ENCODE measurements around the gene RBBP8NL. TPM values are rescaled to one million over a fixed set of nuclear protein-coding genes. Genes with fewer than 3 reads are reported as not detected.
A peak's percentile ranks its signal among the peaks of the same experiment; 100 is the strongest.

RBBP8NL gene
- total RNA-seq, 1 experiment from 2014 or later = 0.28 TPM

DNA sequence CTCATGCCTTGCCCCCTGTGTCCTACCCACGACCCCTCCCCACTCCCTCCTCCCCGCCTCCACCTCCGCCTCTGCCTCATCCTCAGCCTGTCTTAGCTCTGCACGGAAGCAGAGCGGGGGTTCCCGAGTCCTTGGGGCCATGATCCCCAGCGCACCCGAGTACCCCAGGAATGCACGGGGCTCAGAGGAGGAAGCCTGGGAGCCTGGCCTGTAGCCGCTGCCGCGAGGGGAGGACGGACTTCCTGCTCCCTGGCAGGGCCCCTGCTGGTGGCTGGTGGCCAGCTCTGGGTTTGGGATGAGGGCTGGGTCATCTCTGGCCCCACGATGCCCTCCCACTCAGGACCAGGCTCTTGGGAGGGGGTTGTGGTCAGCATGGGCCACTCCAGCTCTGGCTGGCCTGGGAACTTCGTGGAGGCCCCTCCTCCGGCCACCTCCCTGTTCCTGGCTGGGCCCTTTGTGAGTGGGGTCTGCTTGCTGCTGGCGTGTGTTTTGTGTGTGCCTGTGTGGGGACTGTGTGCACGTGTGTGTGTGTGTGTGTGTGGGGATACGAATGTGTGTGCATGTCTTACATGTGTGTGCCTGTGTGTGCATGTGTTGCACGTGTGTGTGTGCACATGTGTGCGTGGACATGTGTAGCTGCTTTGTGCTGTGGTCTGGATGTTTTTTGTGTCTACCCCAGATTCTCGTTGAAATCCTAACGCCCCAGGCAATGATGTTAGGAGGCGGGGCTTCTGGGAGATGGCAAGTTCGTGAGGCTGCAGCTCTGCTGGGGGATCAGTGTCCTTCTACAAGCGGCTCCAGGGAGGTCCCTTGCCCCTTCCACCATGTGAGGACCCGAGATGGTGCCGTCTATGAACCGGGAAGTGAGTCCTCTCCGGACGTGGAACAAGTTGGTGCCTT is 1.3 kb upstream of the RBBP8NL start:
- no peak overlapping the region for H3K4ac ChIP-seq (ENCODE audit: low read depth, low read length)
- H3K79me2 ChIP-seq (ENCODE audit: insufficient read depth, low read length) = no peaks in the 10 kb centered on the region
- no peak overlapping the region for H4K91ac ChIP-seq (ENCODE audit: insufficient read length, low read depth, low read length)
- no peak overlapping the region for H2BK120ac ChIP-seq (ENCODE audit: low read depth, low read length, poor library complexity, severe bottlenecking)
- Mint-ChIP-seq H3K36me3 (ENCODE audit: insufficient read depth in 1 of 3, low read depth in 3 of 3) (0 out of 7 replicates have a peak, but pooled peaks cover 0 to 4% (median 0%) of the 10 kb centered on the region in 3 experiments), H3K27me3 (ENCODE audit: low read depth) (peaks cover 16% of the 10 kb centered on the region), H3K4me1 (peaks cover 25 to 56% of the 10 kb centered on the region in 2 experiments), H3K4me3 (no peak overlapping the region), H3K9me3 (peaks cover 0 to 3% of the 10 kb centered on the region in 2 experiments; a peak in 1 of 5 replicates), H3K27ac (peak overlapping the region in 2 of 3 experiments; percentile 32 to 77; a peak in 2 of 7 replicates)
- H2AK5ac ChIP-seq (ENCODE audit: insufficient read length, low read length) = no peak overlapping the region
- H3K56ac ChIP-seq (ENCODE audit: insufficient read length, low read depth, low read length) = no peak overlapping the region
- H3K14ac ChIP-seq (ENCODE audit: insufficient read depth, low read length) = peak overlapping the region; percentile 44
- H3K27ac ChIP-seq (ENCODE audit: insufficient read length, low read depth, low read length) = no peak overlapping the region
- H2BK20ac ChIP-seq (ENCODE audit: low read depth, low read length, poor library complexity, severe bottlenecking) = no peak overlapping the region
- no peaks in the 10 kb centered on the region for H3K79me1 ChIP-seq (ENCODE audit: insufficient read depth, low read depth, low read length, poor library complexity, severe bottlenecking)
- H2BK15ac ChIP-seq (ENCODE audit: low read depth, low read length) = no peak overlapping the region
- no peak overlapping the region for H4K8ac ChIP-seq (replicated peaks; ENCODE audit: insufficient read length, low read depth, low read length)
- no peak overlapping the region for H2BK12ac ChIP-seq (ENCODE audit: insufficient read length, low read depth, low read length)
- no peak overlapping the region for H4K5ac ChIP-seq (ENCODE audit: insufficient read length, low read depth, low read length)
- no peak overlapping the region for H3K4me2 ChIP-seq (ENCODE audit: insufficient read depth, insufficient read length, low read length)
- no peak overlapping the region for H2BK5ac ChIP-seq (ENCODE audit: insufficient read length, low read length)
- no peak overlapping the region for H3K9ac ChIP-seq (ENCODE audit: extremely low read depth, insufficient read length, low read length)
- DNase-seq = no peak
- H3T11ph ChIP-seq (ENCODE audit: low read length) = no peak overlapping the region
- H3K18ac ChIP-seq (ENCODE audit: insufficient read length, low read depth, low read length) = no peak overlapping the region
- no peaks in the 10 kb centered on the region for H3K23me2 ChIP-seq (ENCODE audit: insufficient read length, low read depth, low read length, poor library complexity, severe bottlenecking)
- no CpG with 5 or more reads among the region's 31 CpGs for WGBS (ENCODE audit: extremely low coverage, insufficient read length, low lambda C conversion rate)
- H3K27me3 ChIP-seq (ENCODE audit: insufficient read depth, low read length) = no peaks in the 10 kb centered on the region
- no peaks in the 10 kb centered on the region for H4K20me1 ChIP-seq (ENCODE audit: control insufficient read depth, insufficient read depth, insufficient read length)
- no peaks in the 10 kb centered on the region for H3K9me3 ChIP-seq (ENCODE audit: control insufficient read depth, low read depth, low read length)
- peaks cover 3% of the 10 kb centered on the region; the same call in 1 of the 2 replicates for H3K4me1 ChIP-seq (ENCODE audit: insufficient read depth, low read length)
- H3K23ac ChIP-seq (ENCODE audit: insufficient read length, low read depth, low read length) = no peak overlapping the region
- no peak overlapping the region for H2AFZ ChIP-seq (ENCODE audit: low read length)
- TF ChIP-seq, protein P1, sequence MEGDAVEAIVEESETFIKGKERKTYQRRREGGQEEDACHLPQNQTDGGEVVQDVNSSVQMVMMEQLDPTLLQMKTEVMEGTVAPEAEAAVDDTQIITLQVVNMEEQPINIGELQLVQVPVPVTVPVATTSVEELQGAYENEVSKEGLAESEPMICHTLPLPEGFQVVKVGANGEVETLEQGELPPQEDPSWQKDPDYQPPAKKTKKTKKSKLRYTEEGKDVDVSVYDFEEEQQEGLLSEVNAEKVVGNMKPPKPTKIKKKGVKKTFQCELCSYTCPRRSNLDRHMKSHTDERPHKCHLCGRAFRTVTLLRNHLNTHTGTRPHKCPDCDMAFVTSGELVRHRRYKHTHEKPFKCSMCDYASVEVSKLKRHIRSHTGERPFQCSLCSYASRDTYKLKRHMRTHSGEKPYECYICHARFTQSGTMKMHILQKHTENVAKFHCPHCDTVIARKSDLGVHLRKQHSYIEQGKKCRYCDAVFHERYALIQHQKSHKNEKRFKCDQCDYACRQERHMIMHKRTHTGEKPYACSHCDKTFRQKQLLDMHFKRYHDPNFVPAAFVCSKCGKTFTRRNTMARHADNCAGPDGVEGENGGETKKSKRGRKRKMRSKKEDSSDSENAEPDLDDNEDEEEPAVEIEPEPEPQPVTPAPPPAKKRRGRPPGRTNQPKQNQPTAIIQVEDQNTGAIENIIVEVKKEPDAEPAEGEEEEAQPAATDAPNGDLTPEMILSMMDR (conservative IDR thresholded peaks at IDR 0.05) = no peak

Data from H9 (cell line).